ENCODE data around the gene WSB1.

Gene WSB1

DNA sequence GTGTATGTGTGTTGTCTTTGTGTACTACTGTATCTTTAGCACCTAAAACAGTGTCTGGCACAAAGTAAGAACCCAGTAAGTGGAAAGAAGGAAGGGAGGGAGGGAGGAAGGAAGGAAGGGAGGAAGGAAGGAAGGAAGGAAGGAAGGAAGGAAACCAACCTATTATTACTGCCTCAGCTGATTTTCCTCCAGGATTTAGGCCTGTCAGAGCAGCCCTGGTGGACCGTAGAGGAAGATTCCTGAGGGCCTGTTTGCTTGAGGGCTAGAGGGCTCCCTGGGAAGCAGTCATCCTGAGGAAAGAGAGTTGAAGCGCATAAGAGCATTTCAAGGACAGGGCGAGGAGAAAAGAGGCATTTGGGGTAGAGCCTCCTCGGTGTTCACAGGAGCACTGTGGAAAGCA, 61.5 kb downstream of the WSB1 start:
- TF ChIP-seq TAF1 (IDR thresholded peaks at IDR 0.05; ENCODE audit: borderline replicate concordance, low read depth, low read length), result no peak
- TF ChIP-seq POLR2A (IDR thresholded peaks at IDR 0.05; ENCODE audit: low read depth, low read length), result no peak
- no peak for TF ChIP-seq POLR2AphosphoS5 (IDR thresholded peaks at IDR 0.05; ENCODE audit: low read depth, low read length)
- FAIRE-seq (no peak), DNase-seq (ENCODE audit: insufficient read length) (no peak)

GRCh38 chr17:27356091-27356705, 62.3 kb downstream of the WSB1 start:
- FAIRE-seq (no peak), DNase-seq (ENCODE audit: insufficient read length) (no peak)
- TF ChIP-seq TAF1 (IDR thresholded peaks at IDR 0.05; ENCODE audit: borderline replicate concordance, low read depth, low read length), result no peak
- no peak for TF ChIP-seq POLR2AphosphoS5 (IDR thresholded peaks at IDR 0.05; ENCODE audit: low read depth, low read length)
- TF ChIP-seq POLR2A (IDR thresholded peaks at IDR 0.05; ENCODE audit: low read depth, low read length), result no peak

DNA sequence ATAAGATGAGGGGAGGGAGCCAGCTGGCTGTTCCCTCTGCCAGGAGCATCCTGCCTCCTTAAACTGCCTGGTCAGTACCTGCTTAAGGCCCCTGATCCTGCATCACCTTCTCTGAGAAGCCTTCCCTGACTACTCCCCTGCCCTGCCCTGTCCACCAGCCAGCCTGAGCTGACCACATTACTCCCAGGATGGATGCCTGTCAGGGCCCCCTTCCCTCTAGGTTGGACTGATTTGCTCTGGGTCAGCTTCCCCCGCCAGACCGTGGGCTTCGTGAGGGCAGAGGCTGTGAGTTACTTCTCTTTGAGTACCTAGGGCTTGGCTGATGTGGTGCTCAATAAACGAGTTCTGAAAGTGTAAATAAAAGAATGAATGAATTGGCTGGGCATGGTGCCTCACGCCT, 63.3 kb downstream of the WSB1 start:
- no peak for DNase-seq (ENCODE audit: insufficient read length)
- TF ChIP-seq POLR2AphosphoS5 (IDR thresholded peaks at IDR 0.05; ENCODE audit: low read depth, low read length) (no peak), POLR2A (IDR thresholded peaks at IDR 0.05; ENCODE audit: low read depth, low read length) (no peak), TAF1 (IDR thresholded peaks at IDR 0.05; ENCODE audit: borderline replicate concordance, low read depth, low read length) (no peak)
- FAIRE-seq, result no peak

DNA sequence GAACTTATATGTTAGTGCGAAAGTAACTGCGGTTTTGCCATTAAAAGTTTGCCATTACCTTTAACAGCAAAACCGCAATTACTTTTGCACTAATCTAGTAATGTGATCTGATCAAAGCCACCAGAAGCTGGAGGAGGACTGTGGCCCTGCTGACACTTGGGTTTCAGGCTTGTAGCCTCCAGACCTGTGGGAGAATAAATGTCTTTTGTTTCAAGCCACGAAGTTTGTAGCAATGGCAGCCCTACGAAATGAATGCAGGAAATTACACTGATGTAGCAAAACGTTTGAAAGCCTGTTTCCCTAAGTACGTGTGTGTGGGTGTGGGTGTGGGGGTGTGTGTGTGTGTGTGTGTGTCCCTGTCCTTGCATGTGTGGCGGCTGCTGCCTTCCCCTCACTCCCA, 66.6 kb downstream of the WSB1 start:
- no peak for DNase-seq (ENCODE audit: insufficient read length)
- no peak for TF ChIP-seq TAF1 (IDR thresholded peaks at IDR 0.05; ENCODE audit: borderline replicate concordance, low read depth, low read length)
- no peak for TF ChIP-seq POLR2AphosphoS5 (IDR thresholded peaks at IDR 0.05; ENCODE audit: low read depth, low read length)
- no peak for TF ChIP-seq POLR2A (IDR thresholded peaks at IDR 0.05; ENCODE audit: low read depth, low read length)
- FAIRE-seq, result no peak

DNA sequence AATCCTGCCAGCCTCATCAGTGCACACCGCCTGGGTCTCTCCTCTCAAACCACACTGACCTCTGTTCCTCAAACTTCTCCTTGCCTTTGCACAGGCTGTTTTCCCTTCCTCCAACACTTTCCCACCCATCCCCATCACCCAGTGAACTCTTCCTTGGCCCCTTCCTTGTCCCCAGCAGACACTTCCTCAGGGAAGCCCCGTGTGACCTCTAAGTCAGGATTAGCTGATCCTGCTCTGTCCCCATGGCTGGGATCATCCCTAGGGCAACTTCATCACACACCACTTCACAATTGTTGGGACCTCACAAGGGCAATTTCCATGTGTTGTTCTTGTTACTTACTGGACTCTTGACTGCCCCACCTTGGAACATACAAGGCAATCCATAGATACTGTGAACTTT, 67.8 kb downstream of the WSB1 start:
- no peak for TF ChIP-seq POLR2AphosphoS5 (IDR thresholded peaks at IDR 0.05; ENCODE audit: low read depth, low read length)
- TF ChIP-seq TAF1 (IDR thresholded peaks at IDR 0.05; ENCODE audit: borderline replicate concordance, low read depth, low read length), result no peak
- TF ChIP-seq POLR2A (IDR thresholded peaks at IDR 0.05; ENCODE audit: low read depth, low read length), result no peak
- FAIRE-seq (no peak), DNase-seq (ENCODE audit: insufficient read length) (no peak)

DNA sequence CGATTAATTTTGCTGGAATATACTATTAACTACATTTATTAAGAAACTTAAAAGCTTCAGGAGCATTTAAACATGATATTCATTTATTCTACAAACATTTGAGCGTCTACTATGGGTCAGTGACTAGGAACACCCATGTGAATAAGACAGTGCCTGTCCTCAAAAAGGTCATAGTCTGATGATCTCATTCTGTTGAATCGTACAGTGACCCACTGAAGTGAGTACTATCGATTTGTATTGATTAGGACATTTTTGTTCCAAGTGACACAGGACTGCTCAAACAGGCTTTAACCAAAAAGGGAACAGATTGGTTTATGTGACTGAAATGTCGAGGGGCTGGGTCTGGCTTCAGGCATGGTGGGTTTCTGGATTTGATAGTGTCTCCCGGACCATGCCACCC, 68.6 kb downstream of the WSB1 start:
- DNase-seq (ENCODE audit: insufficient read length) (no peak), FAIRE-seq (no peak)
- no peak for TF ChIP-seq POLR2A (IDR thresholded peaks at IDR 0.05; ENCODE audit: low read depth, low read length)
- TF ChIP-seq POLR2AphosphoS5 (IDR thresholded peaks at IDR 0.05; ENCODE audit: low read depth, low read length), result no peak
- no peak for TF ChIP-seq TAF1 (IDR thresholded peaks at IDR 0.05; ENCODE audit: borderline replicate concordance, low read depth, low read length)

GRCh38 chr17:27362909-27363308, 69.0 kb downstream of the WSB1 start:
- no peak for TF ChIP-seq POLR2A (IDR thresholded peaks at IDR 0.05; ENCODE audit: low read depth, low read length)
- FAIRE-seq, result no peak
- no peak for DNase-seq (ENCODE audit: insufficient read length)

DNA sequence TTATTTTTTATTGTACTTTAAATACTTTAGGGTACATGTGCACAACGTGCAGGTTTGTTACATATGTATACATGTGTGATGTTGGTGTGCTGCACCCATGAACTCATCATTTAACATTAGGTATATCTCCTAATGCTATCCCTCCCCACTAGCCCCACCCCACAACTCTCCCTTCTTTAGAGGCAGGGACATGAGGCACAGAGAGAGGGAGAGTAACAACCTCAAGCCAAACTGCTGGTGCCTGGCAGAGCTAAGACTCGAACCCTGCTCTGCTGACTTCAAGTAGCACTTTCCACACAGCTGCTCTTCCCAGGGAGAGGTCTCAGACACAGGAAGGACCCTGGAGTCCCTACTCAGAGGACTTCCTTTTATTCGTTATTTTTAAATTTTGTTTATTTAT, 69.4 kb downstream of the WSB1 start:
- FAIRE-seq (no peak), DNase-seq (ENCODE audit: insufficient read length) (no peak)
- no peak for TF ChIP-seq POLR2AphosphoS5 (IDR thresholded peaks at IDR 0.05; ENCODE audit: low read depth, low read length)
- TF ChIP-seq POLR2A (IDR thresholded peaks at IDR 0.05; ENCODE audit: low read depth, low read length), result no peak
- no peak for TF ChIP-seq TAF1 (IDR thresholded peaks at IDR 0.05; ENCODE audit: borderline replicate concordance, low read depth, low read length)

Measured in GM12892 (cell line).